K562 (cell line): Measurements from ENCODE around the gene IGIP. TPM values are rescaled to one million over a fixed set of nuclear protein-coding genes. Genes with fewer than 3 reads are reported as not detected.
A peak's percentile ranks its signal among the peaks of the same experiment; 100 is the strongest.

Source experiments
- ARHGAP35 ChIP-seq: fragments of 450-650 bp; IDR thresholded peaks from 2 replicates; pipeline ENCODE4 v1.6.1; 2018; ENCODE audit not compliant: partially characterized antibody
- CREM ChIP-seq: IDR thresholded peaks from 2 replicates; pipeline ENCODE4 v1.6.1; 2014; ENCODE audit warnings: antibody characterized with exemption, low read depth
- HES1 ChIP-seq: fragments of 450-650 bp; IDR thresholded peaks from 2 replicates; pipeline ENCODE4 v1.6.1; 2016; ENCODE audit warnings: low read depth, mild to moderate bottlenecking, moderate library complexity
- HIVEP1 ChIP-seq: fragments of 250-450 bp; sonication (Bioruptor Pico); IDR thresholded peaks from 2 replicates; pipeline ENCODE4 v1.4.0; 2020; ENCODE audit warnings: mild to moderate bottlenecking
- JUNB ChIP-seq: fragments of 450-650 bp; formaldehyde crosslinking; conservative IDR thresholded peaks from 2 replicates; pipeline ENCODE4 v1.4.0; 2020; ENCODE audit warnings: mild to moderate bottlenecking
- MCM7 ChIP-seq, 2 experiments: fragments of 450-650 bp; IDR thresholded peaks; 2 replicates each; pipeline ENCODE4 v1.6.1; 2016 to 2018
- MEIS2 ChIP-seq: fragments of 450-650 bp; IDR thresholded peaks from 2 replicates; pipeline ENCODE4 v1.6.1; 2014; ENCODE audit warnings: mild to moderate bottlenecking; ENCODE audit not compliant: partially characterized antibody
- MIER1 ChIP-seq: fragments of 450-650 bp; IDR thresholded peaks from 2 replicates; pipeline ENCODE4 v1.6.1; 2016; ENCODE audit warnings: antibody characterized with exemption, mild to moderate bottlenecking, low read depth
- NR1H2 ChIP-seq: sonication (generic); formaldehyde crosslinking; IDR thresholded peaks from 2 replicates; pipeline ENCODE4 v1.4.0; 2020; ENCODE audit warnings: mild to moderate bottlenecking, missing genetic modification reagents
- PURB ChIP-seq: sonication (generic); formaldehyde crosslinking; IDR thresholded peaks from 2 replicates; pipeline ENCODE4 v1.9.0; 2021; ENCODE audit warnings: low read depth, mild to moderate bottlenecking, missing genetic modification reagents
- ZNF324 ChIP-seq: fragments of 250-450 bp; sonication (Bioruptor Pico); IDR thresholded peaks from 2 replicates; pipeline ENCODE4 v1.4.0; 2020; ENCODE audit warnings: mild to moderate bottlenecking
- ZNF75A ChIP-seq: fragments of 450-650 bp; formaldehyde crosslinking; IDR thresholded peaks from 2 replicates; pipeline ENCODE4 v1.4.0; 2020; ENCODE audit warnings: mild to moderate bottlenecking
- polyA plus RNA-seq, 8 experiments: library from polyadenylated mRNA; depleted of rRNA in 4 of 8; stranded (reverse) in 5 of 8; unstranded in 3 of 8; fragments of >200 nt; fragmentation: Nextera tagmentation in 2 of 8; fragmentation: Illumina TruSeq in 1 of 8; extraction: Ambion mirVana in 2 of 8; extraction: Trizol in 1 of 8; gene quantifications; 2 replicates each; pipeline versions ENCODE4 v1.2.1 to v1.2.3, GENCODE V29; 2011 to 2014; ENCODE audit warnings: inconsistent platforms in 1 of 8, missing spikeins in 1 of 8
- total RNA-seq, 7 experiments: library from RNA; depleted of rRNA in 6 of 7; stranded (reverse); fragments of >200 nt in 6 of 7; fragmentation: Illumina TruSeq in 2 of 7; extraction: Trizol in 2 of 7; gene quantifications; 2 replicates each; pipeline versions ENCODE4 v1.2.1 to v1.2.3, GENCODE V29; 2011 to 2021; ENCODE audit warnings: low replicate concordance in 1 of 7
- TF ChIP-seq, protein P1 (sequence below), 2 experiments: fragments of 450-650 bp; formaldehyde crosslinking in 1 of 2; IDR thresholded peaks; 2 replicates each; pipeline versions ENCODE4 v1.4.0 to v1.6.1; 2014 to 2020; ENCODE audit warnings: mild to moderate bottlenecking in 2 of 2, borderline replicate concordance in 1 of 2, low read depth in 1 of 2
- TF ChIP-seq, protein P2 (sequence below): fragments of 450-650 bp; IDR thresholded peaks from 2 replicates; pipeline ENCODE4 v1.6.1; 2018; ENCODE audit not compliant: partially characterized antibody
- TF ChIP-seq, protein P3 (sequence below): sonication (generic); formaldehyde crosslinking; IDR thresholded peaks from 2 replicates; pipeline ENCODE4 v1.9.0; 2022; ENCODE audit warnings: mild to moderate bottlenecking, missing genetic modification reagents

The IGIP gene
- total and polyA plus RNA-seq, 9 of the 15 experiments (the other 6 are each of a cell fraction or from before 2014, with no cell fraction given): 0.52 to 1.6 (median 1.2) TPM

DNA sequence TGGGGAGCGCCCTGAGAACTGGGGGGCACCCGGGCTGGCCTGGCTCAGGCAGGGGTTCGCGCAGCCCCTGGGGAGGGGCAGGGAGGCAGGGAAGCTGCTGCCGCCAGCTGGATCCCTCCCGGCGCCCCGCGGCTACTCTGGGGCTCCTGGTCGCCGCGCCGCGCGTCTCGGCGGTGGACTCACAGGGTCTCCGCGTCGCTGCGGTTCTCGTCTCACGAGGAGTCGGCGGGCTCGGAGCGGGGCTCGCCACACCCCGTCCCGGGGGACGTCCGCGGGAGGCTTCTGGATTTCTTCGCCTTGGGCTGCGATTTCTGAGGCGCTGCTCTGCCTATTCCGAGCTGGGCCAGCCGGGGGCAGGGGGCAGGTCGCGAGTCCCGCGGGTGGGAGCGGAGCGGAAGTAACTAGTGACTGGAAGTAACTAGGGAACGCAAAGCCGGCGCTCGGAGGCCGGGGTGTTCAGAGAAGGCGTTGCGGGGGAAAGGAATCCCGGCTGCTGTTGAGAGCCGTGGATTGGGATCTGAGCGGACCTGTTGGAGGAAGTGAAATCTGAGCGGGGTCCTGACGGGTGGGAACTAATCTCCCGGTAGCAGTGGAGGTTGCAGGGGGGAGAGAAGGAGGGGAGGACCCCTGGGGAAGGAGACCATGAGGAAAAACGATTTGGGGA is 49.8 kb downstream of the IGIP start (continued):
- TF ChIP-seq, protein P1, sequence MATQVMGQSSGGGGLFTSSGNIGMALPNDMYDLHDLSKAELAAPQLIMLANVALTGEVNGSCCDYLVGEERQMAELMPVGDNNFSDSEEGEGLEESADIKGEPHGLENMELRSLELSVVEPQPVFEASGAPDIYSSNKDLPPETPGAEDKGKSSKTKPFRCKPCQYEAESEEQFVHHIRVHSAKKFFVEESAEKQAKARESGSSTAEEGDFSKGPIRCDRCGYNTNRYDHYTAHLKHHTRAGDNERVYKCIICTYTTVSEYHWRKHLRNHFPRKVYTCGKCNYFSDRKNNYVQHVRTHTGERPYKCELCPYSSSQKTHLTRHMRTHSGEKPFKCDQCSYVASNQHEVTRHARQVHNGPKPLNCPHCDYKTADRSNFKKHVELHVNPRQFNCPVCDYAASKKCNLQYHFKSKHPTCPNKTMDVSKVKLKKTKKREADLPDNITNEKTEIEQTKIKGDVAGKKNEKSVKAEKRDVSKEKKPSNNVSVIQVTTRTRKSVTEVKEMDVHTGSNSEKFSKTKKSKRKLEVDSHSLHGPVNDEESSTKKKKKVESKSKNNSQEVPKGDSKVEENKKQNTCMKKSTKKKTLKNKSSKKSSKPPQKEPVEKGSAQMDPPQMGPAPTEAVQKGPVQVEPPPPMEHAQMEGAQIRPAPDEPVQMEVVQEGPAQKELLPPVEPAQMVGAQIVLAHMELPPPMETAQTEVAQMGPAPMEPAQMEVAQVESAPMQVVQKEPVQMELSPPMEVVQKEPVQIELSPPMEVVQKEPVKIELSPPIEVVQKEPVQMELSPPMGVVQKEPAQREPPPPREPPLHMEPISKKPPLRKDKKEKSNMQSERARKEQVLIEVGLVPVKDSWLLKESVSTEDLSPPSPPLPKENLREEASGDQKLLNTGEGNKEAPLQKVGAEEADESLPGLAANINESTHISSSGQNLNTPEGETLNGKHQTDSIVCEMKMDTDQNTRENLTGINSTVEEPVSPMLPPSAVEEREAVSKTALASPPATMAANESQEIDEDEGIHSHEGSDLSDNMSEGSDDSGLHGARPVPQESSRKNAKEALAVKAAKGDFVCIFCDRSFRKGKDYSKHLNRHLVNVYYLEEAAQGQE (IDR thresholded peaks at IDR 0.05; ENCODE audit: borderline replicate concordance): peak; percentile 2; the same call in 1 of the 2 replicates
- TF ChIP-seq, protein P1 (CRISPR knock-in tag; IDR thresholded peaks at IDR 0.05; ENCODE audit: low read depth): peak; percentile 6; the same call in 1 of the 2 replicates
- TF ChIP-seq HIVEP1 (CRISPR knock-in tag) (no peak), ZNF75A (CRISPR knock-in tag) (no peak), ZNF324 (CRISPR knock-in tag) (no peak), JUNB (no peak), ARHGAP35 (peak; percentile 17), HES1 (no peak), MEIS2 (no peak), CREM (peak; percentile 9; the same call in 1 of the 2 replicates), NR1H2 (CRISPR knock-in tag) (no peak), MCM7 (IDR thresholded peaks at IDR 0.05) (no peak), MIER1 (peak; percentile 32; the same call in 1 of the 2 replicates), PURB (no peak)
- TF ChIP-seq, protein P2, sequence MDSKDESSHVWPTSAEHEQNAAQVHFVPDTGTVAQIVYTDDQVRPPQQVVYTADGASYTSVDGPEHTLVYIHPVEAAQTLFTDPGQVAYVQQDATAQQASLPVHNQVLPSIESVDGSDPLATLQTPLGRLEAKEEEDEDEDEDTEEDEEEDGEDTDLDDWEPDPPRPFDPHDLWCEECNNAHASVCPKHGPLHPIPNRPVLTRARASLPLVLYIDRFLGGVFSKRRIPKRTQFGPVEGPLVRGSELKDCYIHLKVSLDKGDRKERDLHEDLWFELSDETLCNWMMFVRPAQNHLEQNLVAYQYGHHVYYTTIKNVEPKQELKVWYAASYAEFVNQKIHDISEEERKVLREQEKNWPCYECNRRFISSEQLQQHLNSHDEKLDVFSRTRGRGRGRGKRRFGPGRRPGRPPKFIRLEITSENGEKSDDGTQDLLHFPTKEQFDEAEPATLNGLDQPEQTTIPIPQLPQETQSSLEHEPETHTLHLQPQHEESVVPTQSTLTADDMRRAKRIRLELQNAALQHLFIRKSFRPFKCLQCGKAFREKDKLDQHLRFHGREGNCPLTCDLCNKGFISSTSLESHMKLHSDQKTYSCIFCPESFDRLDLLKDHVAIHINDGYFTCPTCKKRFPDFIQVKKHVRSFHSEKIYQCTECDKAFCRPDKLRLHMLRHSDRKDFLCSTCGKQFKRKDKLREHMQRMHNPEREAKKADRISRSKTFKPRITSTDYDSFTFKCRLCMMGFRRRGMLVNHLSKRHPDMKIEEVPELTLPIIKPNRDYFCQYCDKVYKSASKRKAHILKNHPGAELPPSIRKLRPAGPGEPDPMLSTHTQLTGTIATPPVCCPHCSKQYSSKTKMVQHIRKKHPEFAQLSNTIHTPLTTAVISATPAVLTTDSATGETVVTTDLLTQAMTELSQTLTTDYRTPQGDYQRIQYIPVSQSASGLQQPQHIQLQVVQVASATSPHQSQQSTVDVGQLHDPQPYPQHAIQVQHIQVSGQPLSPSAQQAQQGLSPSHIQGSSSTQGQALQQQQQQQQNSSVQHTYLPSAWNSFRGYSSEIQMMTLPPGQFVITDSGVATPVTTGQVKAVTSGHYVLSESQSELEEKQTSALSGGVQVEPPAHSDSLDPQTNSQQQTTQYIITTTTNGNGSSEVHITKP: peak; percentile 59
- TF ChIP-seq, protein P3, sequence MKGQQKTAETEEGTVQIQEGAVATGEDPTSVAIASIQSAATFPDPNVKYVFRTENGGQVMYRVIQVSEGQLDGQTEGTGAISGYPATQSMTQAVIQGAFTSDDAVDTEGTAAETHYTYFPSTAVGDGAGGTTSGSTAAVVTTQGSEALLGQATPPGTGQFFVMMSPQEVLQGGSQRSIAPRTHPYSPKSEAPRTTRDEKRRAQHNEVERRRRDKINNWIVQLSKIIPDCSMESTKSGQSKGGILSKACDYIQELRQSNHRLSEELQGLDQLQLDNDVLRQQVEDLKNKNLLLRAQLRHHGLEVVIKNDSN (CRISPR knock-in tag): no peak
